Testis (tissue), 2 donors: ENCODE data around the gene RERE.

ENCODE experiments used
- CTCF ChIP-seq, 3 experiments: fragments of 450-650 bp in 2 of 3; fragments of 200-600 bp in 1 of 3; sonication (generic) in 1 of 3; IDR thresholded peaks; one replicate each; pipeline ENCODE4 v1.5.1; 2016 to 2019; ENCODE audit warnings: antibody characterized with exemption in 3 of 3, mild to moderate bottlenecking in 2 of 3, moderate library complexity in 1 of 3
- POLR2A ChIP-seq: fragments of 450-650 bp; IDR thresholded peaks from one replicate; pipeline ENCODE4 v1.6.1; 2017; ENCODE audit warnings: antibody characterized with exemption, mild to moderate bottlenecking, moderate library complexity

- TF ChIP-seq CTCF (IDR thresholded peaks at IDR 0.05) (no peak), POLR2A (no peak)
Observed at GRCh38 chr1:8334106-8334851, 483.2 kb downstream of the RERE start.
